Suprapubic skin (tissue), 4 donors: Measurements from ENCODE around the gene HADHB.

Source experiments
- POLR2A ChIP-seq, 2 donors: fragments of 450-650 bp; IDR thresholded peaks; one replicate each; pipeline ENCODE4 v1.6.1; 2017; ENCODE audit warnings: antibody characterized with exemption in 2 of 2, mild to moderate bottlenecking in 2 of 2, moderate library complexity in 2 of 2
- POLR2AphosphoS5 ChIP-seq, 3 donors: sonication (generic); formaldehyde crosslinking; IDR thresholded peaks; one replicate each; pipeline ENCODE4 v1.6.1; 2017; ENCODE audit warnings: antibody characterized with exemption in 3 of 3
- TF ChIP-seq, protein P1 (sequence below), 2 donors: fragments of 200-600 bp in 1 of 2; fragments of 450-650 bp in 1 of 2; sonication (generic) in 1 of 2; IDR thresholded peaks; one replicate each; pipeline ENCODE4 v1.5.1; 2016 to 2019; ENCODE audit warnings: antibody characterized with exemption in 2 of 2, mild to moderate bottlenecking in 1 of 2, moderate library complexity in 1 of 2

DNA sequence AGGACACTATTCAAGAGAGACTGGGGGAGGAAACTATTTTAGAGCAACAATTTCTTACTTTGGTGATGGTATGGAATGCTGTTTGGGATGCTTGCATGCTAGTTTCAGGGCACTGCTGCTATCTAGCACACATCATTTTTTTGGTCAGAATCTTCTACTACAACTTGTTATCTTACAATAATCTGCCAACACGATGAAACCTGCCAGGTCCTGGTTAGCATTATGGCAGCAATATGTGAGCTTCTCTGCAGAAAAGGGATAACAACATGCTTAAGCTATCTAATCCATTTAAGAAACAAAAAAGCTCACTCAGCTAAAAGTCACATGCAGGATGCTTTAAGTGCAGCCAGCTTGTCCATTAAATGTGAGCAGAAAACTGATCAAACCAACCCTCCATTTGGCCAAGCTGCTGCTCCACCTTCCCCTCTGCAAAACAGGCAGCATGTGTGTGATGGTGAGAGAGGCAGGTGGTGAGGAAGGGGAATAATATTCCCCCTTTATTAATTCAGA is 41.7 kb upstream of the HADHB start:
- TF ChIP-seq, protein P1, sequence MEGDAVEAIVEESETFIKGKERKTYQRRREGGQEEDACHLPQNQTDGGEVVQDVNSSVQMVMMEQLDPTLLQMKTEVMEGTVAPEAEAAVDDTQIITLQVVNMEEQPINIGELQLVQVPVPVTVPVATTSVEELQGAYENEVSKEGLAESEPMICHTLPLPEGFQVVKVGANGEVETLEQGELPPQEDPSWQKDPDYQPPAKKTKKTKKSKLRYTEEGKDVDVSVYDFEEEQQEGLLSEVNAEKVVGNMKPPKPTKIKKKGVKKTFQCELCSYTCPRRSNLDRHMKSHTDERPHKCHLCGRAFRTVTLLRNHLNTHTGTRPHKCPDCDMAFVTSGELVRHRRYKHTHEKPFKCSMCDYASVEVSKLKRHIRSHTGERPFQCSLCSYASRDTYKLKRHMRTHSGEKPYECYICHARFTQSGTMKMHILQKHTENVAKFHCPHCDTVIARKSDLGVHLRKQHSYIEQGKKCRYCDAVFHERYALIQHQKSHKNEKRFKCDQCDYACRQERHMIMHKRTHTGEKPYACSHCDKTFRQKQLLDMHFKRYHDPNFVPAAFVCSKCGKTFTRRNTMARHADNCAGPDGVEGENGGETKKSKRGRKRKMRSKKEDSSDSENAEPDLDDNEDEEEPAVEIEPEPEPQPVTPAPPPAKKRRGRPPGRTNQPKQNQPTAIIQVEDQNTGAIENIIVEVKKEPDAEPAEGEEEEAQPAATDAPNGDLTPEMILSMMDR (IDR thresholded peaks at IDR 0.05): no peak
- TF ChIP-seq POLR2A (IDR thresholded peaks at IDR 0.05) (no peak), POLR2AphosphoS5 (IDR thresholded peaks at IDR 0.05) (no peak)
